ENCODE measurements around the gene NRCAM.

Gene NRCAM

GRCh38 chr7:108417144-108417543, 39.1 kb downstream of the NRCAM start:
- DNase-seq (ENCODE audit: extremely low spot score) = no peak
- CTCF ChIA-PET = interaction anchor here (0.7 kb wide), 1 partner anchor 13 kb away, joined by 3 read pairs; no protein-coding TSS in a partner anchor
- TF ChIP-seq SUZ12 (IDR thresholded peaks at IDR 0.05) (no peak), FOXK2 (IDR thresholded peaks at IDR 0.05) (no peak), ZNF384 (IDR thresholded peaks at IDR 0.05) (no peak)
- POLR2A ChIA-PET = no interaction called here

DNA sequence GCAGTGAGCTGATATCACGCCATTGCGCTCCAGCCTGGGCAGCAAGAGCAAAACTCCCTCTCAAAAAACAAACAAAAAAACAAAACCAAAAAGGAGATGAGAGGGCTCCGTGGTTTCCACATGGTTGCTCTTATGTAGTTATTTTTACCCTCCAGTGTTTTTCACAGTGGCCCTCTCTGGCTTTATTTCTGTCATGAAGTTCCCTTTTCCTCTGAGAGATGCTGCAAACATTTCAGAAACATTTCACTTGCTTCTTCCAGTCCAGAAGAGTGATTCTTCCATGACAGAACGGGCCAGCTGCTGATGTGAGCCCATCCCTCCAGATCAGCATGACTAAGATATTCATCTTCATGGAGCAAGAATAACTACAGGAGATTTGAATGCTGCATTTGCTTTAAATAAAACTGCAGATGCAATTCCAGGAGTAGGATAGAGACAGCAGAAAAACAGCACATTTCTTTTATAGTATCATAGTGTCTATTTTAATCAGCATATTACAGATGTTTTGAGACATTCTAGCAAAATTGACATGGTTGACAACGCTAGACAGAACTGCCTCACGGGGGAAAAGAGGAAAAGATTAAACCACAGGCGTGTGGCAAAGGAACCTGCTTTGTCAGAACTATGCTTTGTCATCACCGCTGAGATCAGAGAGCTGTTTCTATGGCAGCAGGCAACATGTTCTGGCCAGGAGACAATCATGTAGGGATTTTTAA, 40.3 kb downstream of the NRCAM start:
- POLR2A ChIA-PET = interaction anchor here (0.7 kb wide), 1 partner anchor 80 kb away, joined by 3 read pairs; no protein-coding TSS in a partner anchor
- no peak for DNase-seq (ENCODE audit: extremely low spot score)
- no peak for TF ChIP-seq ELF4 (IDR thresholded peaks at IDR 0.05)
- no peak for TF ChIP-seq NFRKB (IDR thresholded peaks at IDR 0.05)
- TF ChIP-seq FOXK2 (IDR thresholded peaks at IDR 0.05) = no peak
- no peak for TF ChIP-seq L3MBTL2 (conservative IDR thresholded peaks at IDR 0.05)
- TF ChIP-seq FOXA1 (IDR thresholded peaks at IDR 0.05) = no peak
- TF ChIP-seq FOXM1 (IDR thresholded peaks at IDR 0.05; ENCODE audit: borderline replicate concordance) = no peak
- TF ChIP-seq TARDBP (IDR thresholded peaks at IDR 0.05) = no peak
- TF ChIP-seq HDGF (IDR thresholded peaks at IDR 0.05; ENCODE audit: borderline replicate concordance) = no peak
- TF ChIP-seq LEF1 (IDR thresholded peaks at IDR 0.05; ENCODE audit: borderline replicate concordance) = no peak
- no peak for TF ChIP-seq CTBP1 (IDR thresholded peaks at IDR 0.05; ENCODE audit: borderline replicate concordance)
- no peak for TF ChIP-seq ZNF384 (IDR thresholded peaks at IDR 0.05)
- TF ChIP-seq BHLHE40 (IDR thresholded peaks at IDR 0.05; ENCODE audit: borderline replicate concordance) = no peak
- TF ChIP-seq SUZ12 (IDR thresholded peaks at IDR 0.05) = no peak
- TF ChIP-seq ARNT (IDR thresholded peaks at IDR 0.05) = no peak
- TF ChIP-seq SP1 (IDR thresholded peaks at IDR 0.05) = no peak
- TF ChIP-seq PKNOX1 (IDR thresholded peaks at IDR 0.05) = no peak
- CTCF ChIA-PET = no interaction called here

DNA sequence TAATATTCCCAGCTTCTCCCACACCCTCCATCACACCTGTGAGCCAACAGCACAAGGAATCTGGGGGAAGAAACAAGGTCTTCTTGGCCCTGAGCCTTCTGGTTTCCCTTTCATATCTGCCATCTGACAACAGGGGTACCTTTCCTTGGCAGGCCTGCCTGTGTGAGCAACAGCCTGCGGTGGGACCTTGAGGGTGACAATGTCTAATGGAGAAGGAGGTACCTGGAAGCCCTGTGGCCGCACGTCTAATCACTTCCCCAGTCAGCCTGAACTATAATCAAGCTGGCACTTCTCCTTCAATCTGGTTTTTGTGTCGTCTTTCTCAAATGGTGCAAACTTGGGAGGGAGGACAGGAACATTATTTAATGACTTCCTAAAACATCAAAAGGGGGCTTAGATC, 41.2 kb downstream of the NRCAM start:
- ChIA-PET POLR2A (no interaction called here), CTCF (no interaction called here)
- DNase-seq (ENCODE audit: extremely low spot score) = no peak
- no peak for TF ChIP-seq LEF1 (IDR thresholded peaks at IDR 0.05; ENCODE audit: borderline replicate concordance)
- no peak for TF ChIP-seq SP1 (IDR thresholded peaks at IDR 0.05)
- no peak for TF ChIP-seq ZNF384 (IDR thresholded peaks at IDR 0.05)
- no peak for TF ChIP-seq BHLHE40 (IDR thresholded peaks at IDR 0.05; ENCODE audit: borderline replicate concordance)
- TF ChIP-seq FOXA1 (IDR thresholded peaks at IDR 0.05) = no peak
- no peak for TF ChIP-seq FOXK2 (IDR thresholded peaks at IDR 0.05)
- no peak for TF ChIP-seq PKNOX1 (IDR thresholded peaks at IDR 0.05)
- no peak for TF ChIP-seq ELF4 (IDR thresholded peaks at IDR 0.05)
- no peak for TF ChIP-seq NFRKB (IDR thresholded peaks at IDR 0.05)
- no peak for TF ChIP-seq TARDBP (IDR thresholded peaks at IDR 0.05)
- TF ChIP-seq CTBP1 (IDR thresholded peaks at IDR 0.05; ENCODE audit: borderline replicate concordance) = no peak
- TF ChIP-seq ARNT (IDR thresholded peaks at IDR 0.05) = no peak
- no peak for TF ChIP-seq HDGF (IDR thresholded peaks at IDR 0.05; ENCODE audit: borderline replicate concordance)
- no peak for TF ChIP-seq L3MBTL2 (conservative IDR thresholded peaks at IDR 0.05)

DNA sequence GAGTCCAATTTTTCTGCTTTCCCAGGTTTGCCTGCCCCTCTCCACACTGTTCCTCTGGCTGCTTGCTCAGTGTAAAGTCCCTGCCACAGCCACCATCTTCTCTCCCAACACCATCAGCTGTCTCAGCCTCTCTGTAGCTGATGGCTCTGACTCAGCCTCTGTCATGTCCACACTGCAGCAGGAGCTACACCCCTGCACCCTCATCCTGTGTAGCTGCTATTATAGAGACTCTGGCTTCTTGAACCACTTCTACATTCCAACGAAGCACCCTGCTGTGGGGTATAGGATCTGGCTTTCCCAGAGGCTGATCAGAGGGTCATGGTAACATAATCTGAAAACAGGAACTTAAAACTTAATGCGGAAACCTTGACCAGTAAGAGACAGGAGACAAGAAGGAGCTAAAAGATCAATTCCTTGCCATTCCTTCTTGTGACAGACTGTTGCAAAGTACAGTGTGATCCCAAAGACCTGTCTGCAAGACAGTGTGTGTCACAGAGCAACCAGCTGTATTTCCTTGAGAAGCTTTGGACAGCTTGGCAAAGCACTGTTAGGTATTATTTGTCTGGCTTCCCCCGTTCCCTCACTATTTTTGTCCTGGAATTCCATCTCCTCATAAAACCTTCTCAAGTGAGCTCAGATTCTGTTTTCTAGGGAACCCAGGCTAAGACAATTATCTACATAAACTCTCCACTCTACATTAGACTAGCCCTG, 42.3 kb downstream of the NRCAM start:
- peak; percentile 33 for DNase-seq (ENCODE audit: extremely low spot score)
- POLR2A ChIA-PET = no interaction called here
- CTCF ChIA-PET = interaction anchor here (1.2 kb wide), 1 partner anchor 9 kb away, joined by 5 read pairs; no protein-coding TSS in a partner anchor
- TF ChIP-seq LEF1 (IDR thresholded peaks at IDR 0.05; ENCODE audit: borderline replicate concordance) (no peak), PKNOX1 (IDR thresholded peaks at IDR 0.05) (no peak)

DNA sequence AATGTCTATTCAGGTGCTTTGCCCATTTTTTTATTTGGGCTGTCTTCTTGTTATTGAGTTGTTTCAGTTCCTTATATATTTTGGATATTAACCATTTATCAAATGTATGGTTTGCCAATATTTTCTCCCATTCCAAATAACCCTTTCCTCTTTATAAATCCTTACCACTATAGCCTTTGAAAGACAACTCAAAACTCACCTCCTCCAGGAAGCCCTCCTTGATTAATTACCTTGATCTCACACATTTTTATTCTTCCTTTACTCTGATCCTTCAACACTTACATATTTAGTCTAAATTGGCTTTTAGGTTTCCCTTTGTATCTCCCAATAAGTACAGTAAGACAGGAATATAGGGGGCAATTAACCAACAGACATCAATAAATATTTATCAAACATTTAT, 42.9 kb downstream of the NRCAM start:
- no peak for DNase-seq (ENCODE audit: extremely low spot score)
- ChIA-PET POLR2A (no interaction called here), CTCF (interaction anchor here (1.2 kb wide), 1 partner anchor 9 kb away, joined by 5 read pairs; no protein-coding TSS in a partner anchor)
- no peak for TF ChIP-seq SUZ12 (IDR thresholded peaks at IDR 0.05)
- no peak for TF ChIP-seq FOXK2 (IDR thresholded peaks at IDR 0.05)
- TF ChIP-seq FOXA1 (IDR thresholded peaks at IDR 0.05) = no peak
- TF ChIP-seq BHLHE40 (IDR thresholded peaks at IDR 0.05; ENCODE audit: borderline replicate concordance) = no peak
- no peak for TF ChIP-seq FOXM1 (IDR thresholded peaks at IDR 0.05; ENCODE audit: borderline replicate concordance)
- no peak for TF ChIP-seq NFRKB (IDR thresholded peaks at IDR 0.05)
- TF ChIP-seq HDGF (IDR thresholded peaks at IDR 0.05; ENCODE audit: borderline replicate concordance) = no peak
- no peak for TF ChIP-seq PKNOX1 (IDR thresholded peaks at IDR 0.05)
- TF ChIP-seq ZNF384 (IDR thresholded peaks at IDR 0.05) = no peak
- no peak for TF ChIP-seq ARNT (IDR thresholded peaks at IDR 0.05)
- TF ChIP-seq CTBP1 (IDR thresholded peaks at IDR 0.05; ENCODE audit: borderline replicate concordance) = no peak
- no peak for TF ChIP-seq TARDBP (IDR thresholded peaks at IDR 0.05)
- no peak for TF ChIP-seq L3MBTL2 (conservative IDR thresholded peaks at IDR 0.05)
- TF ChIP-seq ELF4 (IDR thresholded peaks at IDR 0.05) = no peak
- no peak for TF ChIP-seq SP1 (IDR thresholded peaks at IDR 0.05)
- no peak for TF ChIP-seq LEF1 (IDR thresholded peaks at IDR 0.05; ENCODE audit: borderline replicate concordance)
